Stimulated activated CD4-positive, alpha-beta T cell treated with anti-CD3 and anti-CD28 coated beads, TNF-alpha, amount 100 ng/mL, for 24 hours (primary cell): ENCODE measurements around the gene RASGRF2.

Source experiments
- DNase-seq, 3 experiments: peaks; one replicate each; pipeline ENCODE4 v3.0.0-alpha.2; 2020; ENCODE audit warnings: low read depth in 3 of 3

RASGRF2 gene

GRCh38 chr5:81134566-81134965, 174.4 kb downstream of the RASGRF2 start:
- no peak for DNase-seq

- no peak for DNase-seq
Observed at GRCh38 chr5:81136557-81136956, 176.4 kb downstream of the RASGRF2 start.

- DNase-seq, result no peak
Observed at GRCh38 chr5:81137833-81138232, 177.7 kb downstream of the RASGRF2 start.

DNA sequence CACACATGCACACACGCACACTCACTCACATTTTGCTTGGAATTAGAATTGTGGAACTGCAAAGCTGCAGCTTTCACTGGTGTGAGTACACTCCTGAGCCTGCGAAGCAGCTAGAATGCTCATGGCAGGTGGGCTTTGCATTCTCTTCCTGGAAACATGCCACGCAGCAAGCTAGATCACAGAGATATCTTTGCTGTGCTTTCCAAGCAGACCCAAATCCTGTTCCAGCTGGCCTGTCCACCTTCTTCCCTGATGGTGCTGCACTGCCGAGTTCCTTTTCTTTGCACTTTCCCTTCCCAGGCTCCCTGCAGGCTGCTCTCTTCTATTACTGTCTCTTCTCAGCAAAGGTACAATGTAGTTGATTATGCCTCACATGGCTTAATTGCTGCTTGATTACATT, 180.3 kb downstream of the RASGRF2 start:
- DNase-seq, result no peak

- DNase-seq, result no peak
Observed at GRCh38 chr5:81140943-81141342, 180.8 kb downstream of the RASGRF2 start.

DNA sequence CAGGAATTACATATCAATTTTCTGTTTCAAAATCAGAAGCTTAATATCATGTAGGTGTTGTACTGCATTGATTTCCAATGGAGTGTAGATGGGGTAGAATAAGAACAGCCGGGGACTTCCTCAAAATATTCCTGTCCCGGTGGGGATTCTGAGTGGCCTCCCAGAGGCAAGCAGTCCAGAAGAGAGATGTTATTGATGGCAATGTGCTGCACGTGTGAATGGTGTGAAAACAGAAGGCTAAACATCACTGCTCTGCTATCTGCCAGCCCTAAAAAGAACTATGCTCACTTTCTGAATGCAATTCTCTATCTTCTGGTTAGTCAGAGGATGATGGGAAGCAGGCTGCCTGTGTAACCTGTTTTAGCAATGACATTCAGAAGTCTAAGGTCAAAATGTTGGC, 181.9 kb downstream of the RASGRF2 start:
- DNase-seq, result no peak

GRCh38 chr5:81145329-81145935, 185.3 kb downstream of the RASGRF2 start:
- no peak for DNase-seq

DNA sequence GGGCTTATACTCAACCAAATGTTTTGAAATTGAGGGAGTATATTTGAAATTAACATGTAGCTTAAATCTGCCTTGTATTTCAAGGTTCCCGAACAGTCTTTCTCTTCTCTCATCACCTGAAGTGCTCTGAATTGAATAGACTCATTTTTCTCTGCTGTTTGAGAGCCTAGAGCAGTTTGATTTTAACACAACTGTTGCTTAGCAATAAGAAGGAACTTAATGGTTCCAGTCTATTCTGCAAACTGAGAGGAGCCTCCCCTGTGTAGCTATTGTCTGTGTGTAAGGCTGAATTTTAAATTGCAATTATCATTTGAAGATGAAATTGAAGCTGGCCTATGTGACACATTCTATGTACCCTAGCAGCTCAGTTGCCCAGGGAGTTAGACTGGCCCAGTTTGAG, 185.9 kb downstream of the RASGRF2 start:
- DNase-seq, result no peak

GRCh38 chr5:81147011-81147885, 187.1 kb downstream of the RASGRF2 start:
- no peak for DNase-seq

DNA sequence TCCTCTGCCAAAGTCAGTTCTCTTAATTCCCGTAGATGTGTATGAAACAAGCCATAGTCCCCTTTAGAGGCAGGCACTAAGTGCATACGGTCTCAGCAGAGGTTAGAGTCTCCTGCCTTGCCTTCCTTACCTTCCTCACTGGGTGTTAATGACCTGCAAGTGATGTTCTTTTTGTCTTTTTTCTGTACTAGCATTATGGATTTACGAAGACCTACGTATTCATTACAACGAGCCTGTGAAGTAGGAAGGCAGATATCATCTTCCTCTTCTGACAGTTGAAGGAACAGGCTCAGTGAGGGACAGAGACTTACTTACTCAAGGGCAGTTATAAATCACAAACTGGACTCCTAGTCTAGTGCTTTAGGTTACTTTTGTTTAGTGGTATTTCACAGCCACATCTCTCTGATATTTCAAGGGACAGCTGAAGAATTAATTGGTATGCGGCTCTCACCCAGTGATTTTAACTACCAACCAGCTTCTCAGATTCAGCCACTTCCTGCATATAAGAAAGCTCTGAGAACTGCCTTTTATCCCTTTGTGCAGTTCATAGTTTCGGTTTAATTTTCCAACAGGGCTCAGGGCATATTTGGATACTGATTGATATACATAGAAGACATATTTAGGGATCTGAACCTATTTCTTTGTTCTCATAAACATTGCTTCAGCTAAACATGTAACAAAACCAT, 187.9 kb downstream of the RASGRF2 start:
- no peak for DNase-seq

GRCh38 chr5:81151546-81151945, 191.4 kb downstream of the RASGRF2 start:
- no peak for DNase-seq

DNA sequence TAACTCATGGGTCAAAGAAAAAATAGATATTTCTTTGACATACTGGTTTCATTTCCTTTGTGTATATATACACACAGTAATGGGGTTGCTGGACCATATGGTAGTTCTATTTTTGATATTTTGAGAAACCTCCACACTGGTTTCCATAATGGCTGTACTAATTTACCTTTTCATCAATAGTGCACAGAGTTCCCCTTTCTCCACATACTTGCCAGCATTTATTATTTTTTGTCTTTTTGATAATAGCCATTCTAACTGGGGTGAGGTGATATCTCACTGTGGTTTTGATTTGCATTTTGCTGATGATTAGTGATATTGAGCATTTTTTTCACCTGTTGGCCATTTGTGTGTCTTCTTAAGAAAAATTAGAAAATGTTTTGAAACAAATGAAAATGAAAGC, 194.6 kb downstream of the RASGRF2 start:
- no peak for DNase-seq

- DNase-seq, result no peak
Observed at GRCh38 chr5:81156732-81157131, 196.6 kb downstream of the RASGRF2 start.

GRCh38 chr5:81161012-81161601, 200.9 kb downstream of the RASGRF2 start:
- no peak for DNase-seq

DNA sequence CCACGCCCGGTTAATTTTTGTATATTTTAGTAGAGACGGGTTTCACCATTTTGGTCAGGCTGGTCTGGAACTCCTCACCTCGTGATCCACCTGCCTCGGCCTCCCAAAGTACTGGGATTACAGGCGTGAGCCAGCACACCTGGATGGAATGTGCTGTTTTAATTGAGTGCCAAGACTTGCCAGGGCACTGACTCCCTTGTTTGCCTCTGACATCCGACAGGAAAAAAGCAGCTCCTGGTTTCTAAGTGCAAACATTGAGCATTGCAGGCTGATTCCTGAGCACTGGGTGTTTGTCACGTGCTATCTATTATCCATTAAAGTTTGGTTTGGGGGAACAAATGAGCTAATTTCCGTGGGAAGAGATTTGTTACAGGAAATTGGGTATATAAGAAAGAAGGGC, 202.3 kb downstream of the RASGRF2 start:
- DNase-seq, result no peak

DNA sequence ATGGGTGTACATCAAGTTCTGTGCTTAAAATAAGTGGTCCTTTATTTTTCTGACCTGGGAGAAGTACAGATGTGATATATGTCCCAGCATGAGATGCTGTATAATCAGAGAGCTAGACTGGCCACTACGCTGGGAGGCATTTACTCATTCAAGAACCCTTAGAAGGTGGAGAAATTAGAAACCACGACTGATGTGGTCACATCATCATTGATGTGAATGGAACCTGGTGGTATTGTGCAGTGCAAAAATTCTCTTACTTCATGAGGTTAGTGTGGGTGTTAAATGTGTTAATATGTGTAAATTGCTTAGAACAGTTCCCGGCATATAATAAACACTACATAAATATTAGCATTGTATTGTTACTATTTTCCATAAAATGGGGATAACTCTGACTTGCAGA, 203.5 kb downstream of the RASGRF2 start:
- no peak for DNase-seq

GRCh38 chr5:81164476-81164875, 204.3 kb downstream of the RASGRF2 start:
- no peak for DNase-seq

DNA sequence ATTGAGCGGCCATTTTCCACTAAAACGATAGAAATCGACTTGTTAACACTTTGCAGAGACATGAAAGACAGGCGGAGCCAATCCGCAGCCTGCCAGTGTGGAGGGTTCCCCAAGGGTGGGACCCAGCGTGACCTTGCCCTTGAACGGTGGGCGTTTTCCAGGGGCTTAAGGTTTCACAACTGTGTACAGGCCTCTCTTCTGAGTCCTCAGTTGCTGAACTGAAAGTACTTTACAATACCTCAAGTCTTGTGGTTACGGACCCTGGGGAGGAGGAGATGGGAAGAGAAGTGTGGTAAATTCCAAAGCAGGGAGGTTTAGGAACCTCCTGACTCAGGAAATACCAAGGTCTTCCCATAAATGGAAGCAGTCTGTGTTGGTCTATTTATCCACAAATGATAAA, 204.8 kb downstream of the RASGRF2 start:
- no peak for DNase-seq

DNA sequence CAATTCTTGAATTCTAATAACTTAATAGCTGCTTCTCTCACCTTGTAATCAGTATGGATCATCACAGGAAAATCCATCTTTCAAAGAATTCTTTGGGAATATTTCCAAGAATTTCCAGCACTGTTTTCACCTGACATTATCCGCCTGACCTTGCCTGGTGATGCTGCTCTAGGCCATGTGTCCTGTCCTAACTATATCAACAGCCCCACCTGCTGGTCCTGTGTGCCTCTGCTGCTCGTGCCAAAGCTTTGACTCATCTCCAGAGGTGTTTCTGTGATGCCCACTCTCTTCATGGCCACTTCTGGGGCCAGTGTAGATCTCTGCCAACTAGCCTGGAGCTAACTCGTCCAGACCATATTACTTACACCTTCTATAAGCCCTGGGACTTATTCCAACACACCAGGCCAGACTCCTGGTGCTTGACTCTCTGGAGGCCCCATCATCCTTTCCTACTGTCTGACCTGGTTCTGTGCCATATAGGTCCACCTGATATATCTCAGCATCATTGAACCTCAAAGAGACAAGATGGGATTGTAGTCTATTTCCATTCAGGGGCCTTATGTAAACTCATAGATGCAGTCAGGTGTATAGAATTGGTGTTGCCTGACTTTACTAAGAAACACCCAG, 205.4 kb downstream of the RASGRF2 start:
- peak; percentile 27 to 64 (median 35) for DNase-seq

DNA sequence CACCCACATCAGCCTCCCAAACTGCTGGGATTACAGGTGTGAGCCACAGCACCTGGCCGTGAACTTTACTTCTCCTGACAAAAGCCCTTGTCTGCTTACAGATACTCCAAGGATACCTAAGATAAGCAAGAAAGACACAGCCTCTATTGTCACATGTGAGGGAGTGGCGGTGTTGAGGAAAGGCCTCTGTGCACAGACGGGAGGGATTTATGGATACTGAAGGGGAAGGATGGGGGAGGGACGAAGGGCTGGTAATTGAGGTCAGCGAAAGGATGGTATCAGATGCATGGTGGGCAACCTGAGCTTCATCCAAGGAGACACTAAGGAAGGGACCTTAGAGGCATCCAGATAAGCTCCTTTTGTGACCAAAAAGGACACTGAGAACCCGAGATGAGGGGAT, 206.3 kb downstream of the RASGRF2 start:
- DNase-seq, result no peak

DNA sequence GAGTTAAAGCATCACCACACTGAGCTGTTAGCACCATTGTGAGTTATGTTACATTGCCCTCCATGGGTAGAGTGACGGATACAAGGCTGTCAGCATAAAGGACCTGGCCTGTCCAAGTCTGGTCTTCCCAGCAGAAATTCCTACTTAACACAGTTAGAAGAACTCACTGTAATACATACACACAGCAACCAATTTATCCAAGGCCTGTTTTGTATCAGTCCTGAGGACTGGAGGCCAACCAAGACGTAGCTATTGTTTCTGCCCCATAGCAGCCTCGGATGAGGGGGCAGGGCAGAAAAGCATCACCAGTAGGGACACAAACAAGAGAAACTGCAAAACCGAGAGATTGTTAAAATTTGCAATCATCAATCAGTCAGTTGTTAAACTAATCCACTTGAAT, 206.9 kb downstream of the RASGRF2 start:
- DNase-seq, result no peak

DNA sequence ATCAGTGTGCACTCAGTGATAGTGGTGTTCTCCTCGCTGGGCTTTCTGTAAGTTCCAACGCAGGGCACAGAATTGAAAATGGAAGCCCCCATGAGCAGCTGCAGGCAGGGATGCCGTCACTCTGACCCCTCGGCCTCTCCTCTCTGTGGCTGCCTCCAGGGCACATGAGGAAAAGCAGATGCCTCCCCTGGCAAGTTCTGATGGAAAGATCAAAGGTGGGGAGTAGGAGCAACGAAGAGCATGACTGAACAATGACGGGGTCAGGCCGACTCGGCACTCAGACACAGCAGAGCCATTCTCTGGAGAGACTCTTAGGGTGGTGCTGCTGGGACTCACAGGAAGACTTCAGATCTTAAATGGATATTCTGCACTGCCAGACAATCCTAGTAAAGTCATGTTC, 207.4 kb downstream of the RASGRF2 start:
- no peak for DNase-seq
